NCI-H526 (cell line): Measurements from ENCODE around the gene NAV2.
"Not testable (repeated sequence)": the region's sequence is repeated elsewhere in the genome, so short reads cannot be mapped to it uniquely, and the experiment has no call there.

Experiments used
- DNase-seq, 2 experiments: peaks; one replicate each; lab custom pipeline; 2025; lab: John Stamatoyannopoulos, UW

Gene NAV2

GRCh38 chr11:19949606-19950005 lies 237.0 kb downstream of the NAV2 start:
- DNase-seq: no peak

GRCh38 chr11:19951558-19952115 lies 239.0 kb downstream of the NAV2 start:
- peak; percentile 70 to 88 for DNase-seq

GRCh38 chr11:19952116-19952605 lies 239.5 kb downstream of the NAV2 start:
- DNase-seq: no peak

DNA sequence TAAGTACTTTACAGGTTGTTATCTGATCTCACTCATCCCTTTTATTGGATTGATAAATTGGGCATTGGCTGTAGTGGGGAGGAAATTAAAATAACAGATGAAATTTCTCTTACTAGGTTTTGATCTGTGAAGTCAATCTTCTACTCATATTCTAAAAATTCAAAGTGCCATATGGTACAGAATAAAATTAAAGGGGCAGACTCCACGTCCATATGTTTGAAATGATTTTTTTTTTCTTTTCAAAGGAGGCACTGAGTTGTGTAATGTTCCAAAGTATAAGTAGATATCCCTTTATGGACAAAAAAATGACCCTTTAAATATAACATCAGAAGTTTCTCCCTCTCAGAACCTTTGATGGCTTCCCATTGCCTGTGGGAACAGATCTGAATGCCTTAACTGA lies 240.3 kb downstream of the NAV2 start:
- DNase-seq: no peak

DNA sequence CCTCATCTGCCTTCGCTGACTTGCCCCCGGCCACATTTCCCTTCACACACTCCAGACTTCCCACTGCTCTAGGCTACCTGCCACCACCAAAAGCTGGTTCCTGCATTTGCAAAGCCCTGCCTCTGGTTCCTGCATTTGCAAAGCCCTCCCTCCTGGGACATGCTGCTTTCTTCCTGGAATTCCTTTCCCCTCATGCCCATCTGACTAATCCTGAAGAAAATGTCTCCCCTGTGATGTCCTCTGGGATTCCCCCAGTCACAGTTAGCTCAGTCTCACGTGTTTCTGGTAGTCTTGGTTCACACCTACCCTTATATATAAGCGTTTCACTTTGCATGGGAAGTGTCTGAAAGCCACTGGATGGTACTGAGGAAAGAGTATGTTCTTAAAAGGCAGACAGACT lies 240.7 kb downstream of the NAV2 start:
- peak in 1 of 2 experiments; percentile 15 for DNase-seq

DNA sequence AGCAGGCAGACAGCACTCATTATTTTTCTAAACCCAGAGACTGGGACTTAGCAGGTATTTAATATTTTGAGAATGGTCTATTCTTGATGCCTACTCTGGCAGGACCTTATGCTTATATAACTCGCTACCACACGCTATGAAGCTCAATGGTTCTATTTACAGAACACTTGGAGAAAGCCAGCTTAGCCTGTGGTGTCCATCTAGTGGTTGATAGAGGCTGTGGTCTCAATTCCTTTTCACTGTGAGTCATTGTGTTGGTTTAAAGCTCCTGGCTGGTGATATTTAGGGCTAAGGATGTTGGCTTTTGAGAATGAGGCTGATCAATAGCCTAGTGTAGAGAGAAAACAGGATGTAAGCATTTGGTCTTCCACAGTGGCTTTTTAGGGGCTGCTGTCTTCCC lies 241.3 kb downstream of the NAV2 start:
- peak; percentile 19 to 81 for DNase-seq

DNA sequence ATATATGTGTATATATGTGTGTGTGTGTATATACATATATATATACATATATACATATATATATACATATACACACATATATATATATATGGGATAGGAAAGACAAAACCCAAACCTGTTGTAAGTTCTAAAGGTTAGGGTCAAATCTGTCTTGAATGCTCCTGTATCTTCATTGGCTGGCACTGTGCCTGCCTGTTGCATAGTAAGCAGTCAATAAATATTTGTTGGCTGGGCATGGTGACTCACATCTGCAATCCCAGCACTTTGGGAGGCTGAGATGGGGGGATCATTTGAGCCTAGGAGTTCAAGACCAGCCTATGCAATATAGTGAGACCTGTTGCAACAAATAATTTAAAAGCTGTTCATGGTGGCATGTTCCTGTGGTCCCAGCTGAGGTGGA lies 242.3 kb downstream of the NAV2 start:
- no peak for DNase-seq

GRCh38 chr11:19955660-19956059 lies 243.0 kb downstream of the NAV2 start:
- no peak for DNase-seq

DNA sequence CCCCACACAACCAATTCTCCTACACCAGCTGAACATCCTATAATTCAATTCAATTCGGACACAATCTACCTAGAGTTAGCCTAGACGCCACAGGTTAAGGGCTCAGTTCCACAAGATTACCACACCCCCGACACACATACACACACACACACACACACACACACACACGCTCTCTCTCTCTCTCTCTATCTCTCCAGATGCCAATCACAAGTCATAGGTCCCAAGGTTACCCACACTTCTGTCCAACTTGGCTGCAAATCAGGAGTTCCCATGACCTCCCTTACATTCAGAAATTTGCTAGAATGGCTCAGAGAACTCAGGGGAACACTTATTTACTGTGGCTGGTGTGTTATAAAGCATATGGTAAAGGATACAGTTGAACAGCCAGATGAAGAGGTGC lies 243.6 kb downstream of the NAV2 start:
- DNase-seq: no peak

DNA sequence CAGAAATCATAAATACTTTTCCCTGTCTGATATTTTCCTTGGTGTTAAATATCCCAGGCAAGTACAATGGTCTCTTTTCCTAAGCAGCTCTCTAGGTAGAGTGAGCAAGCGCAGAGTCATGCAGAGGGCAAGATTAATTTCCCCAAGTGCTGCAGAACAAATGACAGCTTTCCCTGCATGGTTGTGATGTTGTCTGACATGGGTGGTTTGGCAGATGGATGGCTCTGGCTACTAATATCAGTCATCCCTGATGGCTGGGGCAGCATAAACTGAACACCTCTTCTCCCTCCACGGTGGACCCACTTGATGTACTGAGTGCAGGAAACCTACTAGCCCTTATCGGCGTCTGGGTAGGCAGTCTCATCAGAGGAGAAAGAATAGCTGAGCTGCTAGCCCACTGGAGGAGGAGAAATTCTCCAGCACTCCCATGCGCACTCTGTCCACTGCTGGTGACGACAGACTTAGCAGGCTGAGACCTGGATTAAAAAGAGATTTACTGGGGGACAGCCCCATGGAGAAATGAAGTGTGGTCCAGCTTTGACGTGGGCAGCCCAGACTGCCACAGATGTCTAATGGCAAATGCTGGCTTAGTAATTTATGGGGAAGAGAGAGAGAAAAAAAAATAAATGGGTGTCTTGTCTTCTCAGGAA lies 244.8 kb downstream of the NAV2 start:
- no peak for DNase-seq

DNA sequence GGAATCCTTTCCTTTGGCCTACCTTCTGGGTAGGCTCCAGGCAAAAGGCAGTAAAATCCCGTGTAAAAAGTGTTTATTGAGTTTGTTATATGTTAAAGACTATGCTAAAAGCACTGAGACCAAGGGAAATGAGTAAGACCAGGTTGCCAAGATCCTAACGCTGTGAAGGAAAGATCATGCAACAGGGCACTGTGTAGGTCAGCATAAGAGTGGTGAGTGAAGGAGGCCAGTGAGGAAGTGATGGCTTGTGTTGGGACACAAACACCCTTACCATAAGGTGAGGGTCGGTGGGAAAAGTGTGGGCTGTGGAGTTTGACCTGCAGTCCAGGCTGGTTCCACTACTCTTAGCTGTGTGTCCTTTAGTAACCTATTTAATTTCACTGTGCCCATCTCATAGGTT lies 245.6 kb downstream of the NAV2 start:
- no peak for DNase-seq

- no peak for DNase-seq
Observed at GRCh38 chr11:19959210-19959609, 246.6 kb downstream of the NAV2 start.

DNA sequence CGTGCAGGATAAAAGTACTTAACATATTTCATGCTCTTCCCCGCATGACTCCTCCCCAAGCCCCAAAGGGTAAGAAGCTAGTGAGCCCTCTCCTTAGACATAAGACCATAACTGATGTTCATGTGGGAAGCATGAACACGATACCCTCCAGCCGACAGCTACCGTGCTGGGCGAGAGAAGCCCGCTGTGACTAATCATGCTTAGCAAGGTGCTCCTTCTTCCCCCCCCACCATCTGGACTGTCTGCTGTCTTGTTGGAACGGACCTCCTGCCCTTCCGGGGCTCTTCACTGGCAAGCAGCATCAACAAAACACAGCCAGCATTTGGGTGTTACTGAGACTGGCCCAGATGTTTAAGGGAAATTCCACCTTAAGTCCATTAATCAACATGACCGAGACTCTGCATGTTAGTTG lies 247.0 kb downstream of the NAV2 start:
- no peak for DNase-seq

GRCh38 chr11:19960410-19960809 lies 247.8 kb downstream of the NAV2 start:
- DNase-seq: not testable (repeated sequence)

- DNase-seq: no peak
Observed at GRCh38 chr11:19961225-19961624, 248.6 kb downstream of the NAV2 start.

GRCh38 chr11:19962053-19962800 lies 249.6 kb downstream of the NAV2 start:
- DNase-seq: no peak

GRCh38 chr11:19962801-19963175 lies 250.2 kb downstream of the NAV2 start:
- no peak for DNase-seq

DNA sequence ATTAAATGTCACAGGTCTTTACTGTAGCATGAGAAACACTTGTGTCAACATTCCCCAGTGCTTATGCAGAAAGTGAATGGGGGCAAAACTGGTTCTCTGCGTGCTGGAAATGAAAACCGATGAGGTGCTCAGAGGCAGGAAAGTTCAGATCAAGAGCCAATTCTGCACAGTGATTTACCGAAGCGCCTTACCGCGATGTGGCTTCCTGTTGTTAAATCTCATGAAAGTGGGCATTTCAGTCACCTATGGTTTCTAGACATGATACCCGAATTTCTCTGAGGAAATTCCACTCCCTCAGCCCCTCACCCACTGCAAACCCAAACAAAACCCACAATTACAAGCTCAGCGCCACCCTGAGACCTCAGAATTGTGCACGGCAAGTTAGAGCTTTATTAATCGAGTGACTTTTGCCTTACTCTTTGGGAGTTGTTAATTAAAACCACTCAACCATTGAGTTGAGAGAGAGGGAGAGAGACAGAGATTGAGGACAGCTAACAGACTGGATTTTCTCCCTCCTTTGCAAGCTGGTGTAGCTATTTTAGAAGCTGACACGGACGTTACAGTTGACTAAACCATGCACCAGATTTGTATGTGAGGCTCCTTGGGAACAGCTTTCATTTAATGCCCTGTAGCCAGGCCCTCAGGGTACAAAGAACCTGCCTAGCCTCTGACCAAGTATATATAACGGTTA lies 251.2 kb downstream of the NAV2 start:
- DNase-seq: no peak

GRCh38 chr11:19966441-19966840 lies 253.8 kb downstream of the NAV2 start:
- DNase-seq: no peak

DNA sequence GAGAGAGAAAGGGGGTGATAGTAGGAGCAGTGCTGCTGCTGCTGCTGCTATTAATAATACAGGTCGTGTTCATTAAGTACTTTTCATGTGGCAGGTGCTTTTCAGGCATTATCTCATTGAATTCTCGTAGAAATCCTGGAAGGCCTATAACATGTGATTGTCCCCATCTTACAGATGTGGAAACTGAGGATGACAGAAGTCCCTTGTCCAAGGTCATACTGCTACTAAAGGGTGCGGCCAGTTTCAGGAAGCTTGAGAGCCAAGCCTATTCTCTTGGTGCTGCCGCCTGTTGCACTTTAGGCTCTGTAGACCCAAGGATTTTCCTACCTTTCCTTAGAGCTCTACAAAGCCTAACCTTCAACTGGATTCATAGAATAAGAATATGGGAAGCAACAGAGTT lies 254.3 kb downstream of the NAV2 start:
- DNase-seq: no peak

DNA sequence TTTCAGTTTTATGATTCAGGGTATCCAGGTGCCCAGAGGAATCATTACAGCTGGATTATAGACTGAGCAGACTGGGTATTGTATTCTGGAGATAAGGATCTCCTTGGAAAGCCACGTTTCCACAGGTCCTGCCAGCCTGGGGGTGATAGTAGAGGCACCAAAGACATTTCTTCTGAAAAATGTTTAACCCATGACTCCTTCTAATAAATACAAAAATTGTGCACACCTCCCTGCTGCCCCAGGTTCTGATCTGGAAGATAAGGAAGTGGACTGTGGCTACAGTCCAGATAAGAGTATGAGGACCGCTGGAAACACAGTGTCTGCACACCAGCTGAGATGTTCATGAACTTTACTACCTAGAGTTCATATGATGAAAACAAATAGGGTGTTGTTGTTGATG lies 255.2 kb downstream of the NAV2 start:
- no peak for DNase-seq

DNA sequence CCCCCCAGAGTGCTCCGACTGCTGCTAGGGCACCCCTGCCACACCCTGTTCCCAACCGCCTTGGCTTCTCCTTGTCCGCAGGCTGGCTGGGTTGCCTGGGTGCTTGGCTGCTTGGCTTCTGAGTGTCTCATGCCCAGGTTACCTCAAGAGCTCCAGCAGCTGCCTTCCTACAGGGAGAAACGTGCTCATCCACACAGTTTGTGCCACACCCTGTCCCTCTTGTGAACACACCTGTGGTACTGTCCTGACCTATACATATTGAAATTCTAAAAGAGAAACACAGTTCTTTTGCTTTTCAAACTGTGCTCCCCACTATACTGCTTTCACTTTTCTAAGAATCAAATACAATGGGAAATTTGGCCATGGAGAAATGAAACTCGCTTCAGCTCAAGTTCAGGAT lies 256.2 kb downstream of the NAV2 start:
- DNase-seq: no peak

DNA sequence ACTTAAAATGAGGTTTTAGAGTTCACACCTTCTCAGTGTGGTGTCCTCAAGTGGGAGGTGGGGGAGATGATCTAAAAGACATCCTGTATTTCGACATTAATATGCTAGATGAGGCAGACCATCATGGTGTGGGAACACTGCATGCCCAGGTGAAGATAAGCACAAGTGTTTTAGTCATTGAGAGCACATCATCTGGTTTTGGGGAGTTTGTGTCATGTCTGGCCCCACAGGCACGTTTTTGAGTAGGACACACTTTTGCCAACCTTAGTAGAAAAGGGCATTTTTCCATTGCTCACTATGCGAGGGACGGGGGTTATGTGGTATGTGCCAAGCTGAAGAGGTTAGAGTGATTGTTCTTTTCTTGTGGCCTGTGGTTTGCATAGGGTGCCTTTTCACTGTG lies 258.3 kb downstream of the NAV2 start:
- no peak for DNase-seq
